OCI-LY1 (cell line): Measurements from ENCODE around the gene SPHK2.

Experiments used
- CTCF ChIP-seq: fragments of 200-600 bp; sonication (generic), shearing (Covaris generic); IDR thresholded peaks from 2 replicates; pipeline ENCODE4 v1.5.1; 2017; ENCODE audit warnings: mild to moderate bottlenecking, antibody characterized with exemption, low read length, moderate library complexity, mixed read lengths
- EZH2 ChIP-seq: fragments of 200-600 bp; sonication (generic), shearing (Covaris generic); IDR thresholded peaks from 2 replicates; pipeline ENCODE4 v1.8.0; 2017; ENCODE audit warnings: borderline replicate concordance, mixed run types, mild to moderate bottlenecking, antibody characterized with exemption, low read length, moderate library complexity, mixed read lengths

DNA sequence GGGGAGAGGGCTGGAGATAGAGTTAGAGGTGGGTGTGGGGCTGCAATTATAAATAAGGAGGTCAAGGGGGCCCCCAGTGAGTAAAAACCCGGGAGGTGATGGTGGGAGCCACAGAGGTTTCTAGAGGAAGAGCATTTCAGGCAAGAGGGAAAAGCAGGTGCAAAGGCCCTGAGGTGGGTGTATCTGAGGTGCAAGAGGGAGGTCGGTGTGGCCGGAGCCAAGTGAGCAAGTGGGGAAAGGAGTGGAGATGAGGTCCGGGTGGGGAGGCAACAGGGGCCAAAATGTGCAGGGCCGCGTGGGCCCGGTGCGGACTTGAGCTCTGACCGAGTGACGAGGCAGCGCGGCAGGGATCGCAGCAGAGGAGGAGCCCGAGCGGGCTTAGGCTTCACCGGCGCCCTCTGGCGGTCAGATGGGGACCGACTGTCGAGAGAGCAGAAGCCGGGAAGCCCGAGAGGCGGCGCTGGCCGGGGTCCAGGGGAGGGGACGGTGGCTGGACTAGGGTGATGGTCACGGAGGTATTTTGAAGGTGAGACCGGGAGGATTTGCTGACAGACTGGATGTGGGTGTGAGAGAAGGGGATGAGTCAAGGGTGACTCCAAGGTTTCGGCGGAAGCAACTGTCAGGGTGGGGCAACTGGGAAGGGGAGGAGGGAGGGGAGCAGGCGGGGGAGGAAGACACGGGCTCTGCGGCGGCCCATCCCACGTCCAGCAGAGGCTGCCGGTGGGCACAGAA, 30.5 kb upstream of the SPHK2 start:
- peak; percentile 94 for TF ChIP-seq CTCF
- TF ChIP-seq EZH2 = no peak
